Measurements from ENCODE around the gene NAIP.
"Not testable (repeated sequence)": the region's sequence is repeated elsewhere in the genome, so short reads cannot be mapped to it uniquely, and the experiment has no call there.

The NAIP gene

GRCh38 chr5:71025289-71025953, at the start of gene NAIP:
TSS of gene NAIP (minus strand) at chr5:71025339. CDS start at chr5:71012915, 12,424 bp downstream.
- DNase-seq (ENCODE audit: low read depth, low spot score), result not testable (repeated sequence)

DNA sequence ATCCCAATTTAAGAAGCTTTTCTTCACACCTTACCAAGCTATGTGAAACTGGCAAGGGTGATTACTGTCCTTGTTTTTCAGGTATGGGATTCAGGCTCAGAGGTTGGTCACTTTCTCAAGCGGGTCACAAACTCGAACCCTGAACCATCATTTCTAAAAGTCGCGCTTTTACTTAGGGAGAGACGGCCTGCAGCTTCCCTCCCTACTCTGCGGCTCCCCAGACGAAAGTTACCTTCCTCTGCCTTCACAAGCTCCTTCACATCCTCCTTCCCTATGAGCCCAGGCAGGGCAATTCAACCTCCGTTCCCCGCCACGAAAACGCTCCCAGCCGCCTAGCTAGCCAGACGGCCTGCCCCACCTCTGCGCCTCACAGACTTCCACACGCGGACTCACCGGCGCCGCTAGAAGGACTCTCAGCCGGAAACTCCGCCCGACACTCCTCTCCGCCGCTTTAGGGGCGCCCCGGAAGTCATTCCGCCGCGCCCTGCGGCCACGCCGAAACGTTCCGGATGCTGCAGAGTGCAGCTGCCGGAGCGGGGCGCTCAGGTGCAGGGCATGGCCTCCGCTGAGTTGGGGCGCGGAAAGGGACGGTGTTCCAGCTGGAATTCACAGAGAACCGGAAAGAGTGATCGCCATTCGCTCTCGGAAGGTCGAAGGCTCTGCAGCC, 42.3 kb upstream of the NAIP start, which contains the start of gene GTF2H2:
Gene GTF2H2, minus strand, starts transcription at position 415 of the 667 bp plus-strand sequence. CDS start 4,913 bp downstream, outside the sequence.
- not testable (repeated sequence) for DNase-seq (ENCODE audit: low read depth, low spot score)

DNA sequence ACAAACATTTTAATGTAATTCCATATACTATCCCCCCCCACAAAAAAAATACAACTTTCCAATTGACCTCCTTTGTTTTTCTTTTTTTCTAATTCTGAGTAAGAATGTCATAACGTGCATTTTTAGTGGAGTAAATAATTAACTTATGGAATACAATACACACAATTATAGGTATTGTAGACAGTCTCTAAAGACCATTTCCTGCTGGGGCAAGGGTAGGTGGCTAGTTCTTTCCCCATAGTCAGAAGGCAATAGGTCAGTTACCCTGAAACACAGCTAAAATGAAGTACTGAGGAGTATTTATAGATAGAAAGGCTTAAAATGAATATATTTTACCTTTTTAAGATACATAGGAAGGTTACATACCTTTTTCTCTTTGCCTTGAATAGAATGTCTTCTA, 36.2 kb upstream of the NAIP start:
- DNase-seq (ENCODE audit: low read depth, low spot score), result not testable (repeated sequence)

DNA sequence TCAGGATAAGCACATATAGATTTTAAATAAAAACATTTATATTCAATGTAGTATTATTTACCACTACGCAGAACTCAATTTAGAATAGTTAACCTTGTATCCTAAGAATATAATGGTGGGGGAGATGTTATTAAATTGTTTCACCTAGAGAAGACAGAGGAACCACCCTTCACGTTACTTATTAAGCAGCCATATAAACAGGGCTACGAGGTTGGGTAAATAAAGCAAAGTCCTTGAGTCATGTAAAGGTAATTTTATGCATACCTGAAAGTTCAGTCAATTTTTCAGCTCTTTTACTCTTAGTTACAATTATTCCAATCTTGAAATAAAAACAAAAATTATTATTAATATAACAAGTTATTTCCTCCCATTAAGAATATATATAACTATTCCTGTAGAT, 34.3 kb upstream of the NAIP start:
- not testable (repeated sequence) for DNase-seq (ENCODE audit: low read depth, low spot score)

DNA sequence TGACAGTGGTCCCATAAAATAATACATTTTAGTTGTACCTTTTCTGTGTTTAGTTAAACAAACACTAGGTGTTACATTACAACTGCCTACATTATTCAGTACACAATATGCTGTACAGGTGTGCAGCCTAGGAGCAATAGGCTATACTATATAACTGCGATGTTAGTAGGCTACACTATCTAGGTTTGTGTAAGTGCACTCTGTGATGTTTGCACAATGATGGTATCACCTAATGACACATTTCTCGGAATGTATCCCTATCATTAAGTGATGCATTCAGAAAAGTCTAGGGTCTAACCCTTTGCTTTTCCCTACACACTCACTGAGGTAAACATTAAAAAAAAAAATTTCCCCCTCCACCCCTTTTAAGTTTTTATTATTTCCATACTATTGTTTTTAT, 19.7 kb upstream of the NAIP start:
- not testable (repeated sequence) for DNase-seq (ENCODE audit: low read depth, low spot score)

GRCh38 chr5:71044128-71044527, 19.0 kb upstream of the NAIP start:
- DNase-seq (ENCODE audit: low read depth, low spot score), result not testable (repeated sequence)

GRCh38 chr5:71031046-71031776, 6.1 kb upstream of the NAIP start:
- not testable (repeated sequence) for DNase-seq (ENCODE audit: low read depth, low spot score)

GRCh38 chr5:71020643-71021042, 4.5 kb downstream of the NAIP start:
- DNase-seq (ENCODE audit: low read depth, low spot score), result not testable (repeated sequence)

- not testable (repeated sequence) for DNase-seq (ENCODE audit: low read depth, low spot score)
Observed at GRCh38 chr5:71018376-71019005, 6.6 kb downstream of the NAIP start.

DNA sequence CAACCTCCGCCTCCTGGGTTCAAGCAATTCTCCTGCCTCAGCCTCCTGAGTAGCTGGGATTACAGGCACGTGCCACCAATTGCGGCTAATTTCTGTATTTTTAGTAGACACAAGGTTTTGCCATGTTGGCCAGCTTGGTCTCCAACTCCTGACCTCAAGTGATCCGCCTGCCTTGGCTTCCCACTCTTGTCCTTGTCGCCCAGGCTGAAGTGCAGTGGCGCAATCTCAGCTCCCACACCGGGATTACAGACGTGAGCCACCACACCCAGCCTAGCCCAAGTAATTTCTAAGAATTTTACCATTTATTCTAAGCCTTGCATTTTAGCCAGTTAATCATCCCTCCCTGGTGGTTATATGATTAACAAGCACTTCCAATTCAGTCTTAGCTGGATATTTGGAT, 11.0 kb downstream of the NAIP start:
- no peak for DNase-seq (ENCODE audit: low read depth, low spot score)

DNA sequence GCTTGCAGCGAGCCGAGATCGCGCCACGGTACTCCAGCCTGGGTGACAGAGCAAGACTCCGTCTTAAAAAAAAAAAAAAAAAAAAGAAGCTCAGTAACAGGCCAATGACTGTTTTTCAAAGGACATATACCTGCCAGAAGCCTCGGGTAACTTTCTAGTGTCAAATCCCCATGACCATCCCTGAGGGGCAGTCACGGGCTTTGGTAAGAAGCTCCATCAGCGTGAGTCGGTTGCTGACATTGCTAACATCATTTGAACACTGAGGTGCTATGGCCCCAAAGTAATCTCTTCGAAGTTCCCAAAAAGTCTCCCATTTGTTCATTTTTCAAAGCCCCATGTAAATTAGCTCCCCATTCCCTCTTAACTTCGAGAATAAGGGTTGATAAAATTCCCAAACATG, 11.6 kb downstream of the NAIP start:
- DNase-seq (ENCODE audit: low read depth, low spot score), result peak; percentile 17

- DNase-seq (ENCODE audit: low read depth, low spot score), result no peak
Observed at GRCh38 chr5:71011194-71011792, 13.8 kb downstream of the NAIP start.

DNA sequence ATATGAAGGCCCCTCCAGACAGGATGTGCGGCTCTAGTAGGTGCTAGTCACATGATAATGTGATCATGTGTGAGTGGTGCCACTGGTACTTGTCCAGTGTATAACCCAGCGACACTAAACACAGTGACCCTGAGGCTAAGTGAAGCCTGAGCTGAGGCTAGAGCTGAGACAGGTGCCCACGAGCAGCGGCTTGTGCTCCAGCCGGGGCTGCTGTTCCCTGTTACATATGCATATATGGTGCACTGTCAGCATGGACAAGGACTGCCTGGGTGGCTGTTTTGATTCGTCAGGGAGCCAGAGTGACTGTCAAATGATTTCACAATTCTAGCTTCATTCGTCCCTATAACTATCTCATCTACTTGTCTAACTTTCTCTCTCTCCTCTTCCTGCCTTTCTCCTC, 18.2 kb downstream of the NAIP start:
- DNase-seq (ENCODE audit: low read depth, low spot score), result not testable (repeated sequence)

- DNase-seq (ENCODE audit: low read depth, low spot score), result not testable (repeated sequence)
Observed at GRCh38 chr5:70984882-70985281, 40.3 kb downstream of the NAIP start.

DNA sequence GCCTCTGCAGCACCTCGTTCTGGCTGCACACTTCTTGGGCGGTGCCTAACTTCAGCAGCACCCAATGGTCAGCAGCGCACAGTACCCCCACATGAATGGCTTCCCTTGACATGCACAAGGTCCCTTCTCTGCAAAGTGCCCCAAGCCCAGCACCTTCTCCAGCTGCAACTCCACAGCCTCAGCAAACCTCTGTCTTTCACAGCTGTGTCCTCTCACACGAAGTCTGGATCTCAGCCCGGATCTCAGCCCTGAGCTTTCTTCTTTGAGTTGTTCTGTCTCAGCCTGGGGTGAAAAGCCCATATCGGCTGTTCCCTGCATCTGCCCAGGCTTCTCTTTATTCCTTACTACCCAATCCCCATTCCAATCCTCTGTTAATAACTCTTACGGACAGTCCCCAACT, 57.9 kb downstream of the NAIP start:
- not testable (repeated sequence) for DNase-seq (ENCODE audit: low read depth, low spot score)

DNA sequence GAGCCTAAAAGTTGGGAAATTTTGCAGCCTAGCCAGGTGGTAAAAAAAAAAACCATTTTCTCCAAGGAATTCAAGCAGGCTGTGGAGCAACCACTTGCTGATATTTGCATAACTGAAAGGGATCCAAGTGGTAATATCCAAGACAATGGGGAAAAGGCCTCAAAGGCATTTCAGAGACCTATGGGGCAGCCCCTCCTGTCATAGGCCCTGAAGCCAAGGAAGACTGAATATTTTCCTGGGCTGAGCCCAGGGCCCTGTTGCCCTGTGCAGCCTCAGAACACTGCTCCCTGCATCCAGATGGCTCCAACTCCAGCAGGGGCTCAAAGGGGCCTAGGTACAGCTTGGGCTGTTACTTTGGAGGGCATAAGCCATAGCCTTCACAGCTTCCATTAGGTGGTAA, 60.6 kb downstream of the NAIP start:
- DNase-seq (ENCODE audit: low read depth, low spot score), result not testable (repeated sequence)

DNA sequence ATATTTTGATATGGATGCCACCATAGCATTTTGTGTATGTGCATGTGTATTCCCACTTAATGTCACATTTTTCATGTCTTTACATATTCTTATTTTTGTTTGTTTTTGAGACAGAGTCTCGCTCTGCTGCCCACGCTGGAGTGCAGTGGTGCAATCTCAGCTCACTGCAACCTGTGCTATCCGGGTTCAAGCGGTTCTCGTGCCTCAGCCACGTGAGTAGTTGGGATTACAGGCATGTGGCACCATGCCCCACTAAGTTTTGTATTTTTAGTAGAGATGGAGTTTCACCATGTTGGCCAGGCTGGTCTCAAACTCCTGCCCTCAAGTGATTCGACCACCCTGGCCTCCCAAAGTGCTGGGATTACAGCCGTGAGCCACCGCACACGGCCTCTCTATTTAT, 72.1 kb downstream of the NAIP start:
- not testable (repeated sequence) for DNase-seq (ENCODE audit: low read depth, low spot score)

GRCh38 chr5:70932560-70932959, 92.6 kb downstream of the NAIP start:
- DNase-seq (ENCODE audit: low read depth, low spot score), result not testable (repeated sequence)

DNA sequence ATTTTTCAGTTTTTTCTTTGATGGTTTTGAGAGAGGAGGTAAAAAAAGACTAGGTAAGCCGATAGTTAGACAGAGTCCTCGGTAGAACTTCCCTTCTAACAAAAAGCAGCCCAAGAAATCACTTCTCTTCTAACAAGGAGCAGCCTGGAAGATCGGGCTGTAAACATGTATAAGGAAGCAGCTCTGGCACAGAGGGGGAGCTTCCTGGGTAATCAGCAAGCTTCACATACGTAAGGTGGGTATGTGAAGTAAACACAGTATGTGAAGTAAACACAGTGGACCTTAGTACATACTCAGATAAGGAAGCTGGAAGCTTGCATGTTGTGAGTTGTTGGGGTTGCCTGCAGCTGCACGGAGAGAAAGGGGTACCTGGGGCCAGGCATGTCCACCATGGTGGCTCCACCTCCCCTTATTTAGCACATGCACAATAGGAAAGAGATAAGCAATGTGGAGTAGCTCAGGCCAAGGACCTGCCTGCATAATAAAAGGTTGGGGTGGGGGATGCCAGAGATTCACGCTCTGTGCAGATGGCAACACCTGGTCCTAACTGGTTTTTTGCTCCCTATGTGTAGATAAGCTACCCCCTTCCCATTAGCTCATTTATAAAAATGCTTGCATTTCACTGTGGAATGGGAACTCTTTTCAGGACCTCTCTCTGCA, 93.3 kb downstream of the NAIP start:
- not testable (repeated sequence) for DNase-seq (ENCODE audit: low read depth, low spot score)

- DNase-seq (ENCODE audit: low read depth, low spot score), result not testable (repeated sequence)
Observed at GRCh38 chr5:70925211-70925562, 100.0 kb downstream of the NAIP start.

Measured in ELF-1 (cell line).